H1 (cell line): ENCODE data around the gene LRPPRC. TPM values are rescaled to one million over a fixed set of nuclear protein-coding genes. Genes with fewer than 3 reads are reported as not detected.

Experiments used
- CTCF ChIA-PET: fragments of 300-600 bp; sonication (Branson Sonifier 250); formaldehyde crosslinking; loops from one replicate; lab custom pipeline; 2021; ENCODE audit not compliant: partially characterized antibody; lab: Charles Lee
- POLR2A ChIA-PET: fragments of 300-600 bp; sonication (Branson Sonifier 250); formaldehyde crosslinking; loops from one replicate; lab custom pipeline; 2021; ENCODE audit warnings: inconsistent platforms; ENCODE audit not compliant: partially characterized antibody; lab: Charles Lee
- DNase-seq, 2 experiments: peaks; one replicate each; pipeline versions ENCODE4 v3.0.0 to v3.0.0-alpha.2; 2010 to 2022; ENCODE audit warnings: low spot score in 2 of 2, low read depth in 1 of 2, mixed read lengths in 1 of 2
- FAIRE-seq: peaks from 2 replicates; lab custom pipeline; 2011; peaks lifted over from hg19 to GRCh38; lab: Jason Lieb, UNC
- H2AFZ ChIP-seq: 2 replicates; pipeline ENCODE4 v1.8.1; 2012; ENCODE audit warnings: low read length, inconsistent platforms
- H2AK5ac ChIP-seq: 2 replicates; pipeline ENCODE4 v1.6.1; 2013; ENCODE audit warnings: low read depth, low read length
- H2BK120ac ChIP-seq: replicated peaks from 2 replicates; pipeline ENCODE3; 2013; ENCODE audit warnings: low read depth, low read length, inconsistent platforms
- H2BK12ac ChIP-seq: 2 replicates; pipeline ENCODE4 v1.6.1; 2013; ENCODE audit warnings: low read depth, low read length
- H2BK15ac ChIP-seq: 2 replicates; pipeline ENCODE4 v1.6.1; 2013; ENCODE audit warnings: low read length
- H2BK20ac ChIP-seq: 2 replicates; pipeline ENCODE4 v1.6.1; 2013; ENCODE audit warnings: low read length
- H2BK5ac ChIP-seq: 2 replicates; pipeline ENCODE4 v1.6.1; 2013; ENCODE audit warnings: low read depth, low read length
- H3K14ac ChIP-seq: 2 replicates; pipeline ENCODE4 v1.6.1; 2013; ENCODE audit warnings: inconsistent platforms; ENCODE audit not compliant: insufficient read length
- H3K18ac ChIP-seq: 2 replicates; pipeline ENCODE4 v1.6.1; 2013; ENCODE audit warnings: low read length; ENCODE audit errors: extremely low read depth
- H3K23ac ChIP-seq: 2 replicates; pipeline ENCODE4 v1.6.1; 2013; ENCODE audit warnings: inconsistent platforms; ENCODE audit not compliant: insufficient read length
- H3K23me2 ChIP-seq: 2 replicates; pipeline ENCODE4 v1.6.1; 2013; ENCODE audit warnings: low read depth, low read length
- H3K27ac ChIP-seq: 2 replicates; pipeline ENCODE4 v1.6.1; 2011; ENCODE audit warnings: low read depth, low read length, inconsistent platforms
- H3K27me3 ChIP-seq, 4 experiments: replicated peaks in 1 of 4; 1 replicate in 1 of 4; 2 replicates in 3 of 4; pipeline versions ENCODE4 v1.6.1 to v1.8.1; 2011 to 2013; ENCODE audit warnings: low read length in 3 of 4, mild to moderate bottlenecking in 3 of 4, inconsistent platforms in 2 of 4, mixed read lengths in 2 of 4, moderate library complexity in 1 of 4; ENCODE audit not compliant: control insufficient read depth in 3 of 4, insufficient read depth in 3 of 4; ENCODE audit errors: extremely low read depth in 1 of 4
- H3K36me3 ChIP-seq, 4 experiments: 2 replicates each; pipeline versions ENCODE4 v1.6.1 to v1.8.1; 2011 to 2013; ENCODE audit warnings: mild to moderate bottlenecking in 4 of 4, low read length in 3 of 4, moderate library complexity in 2 of 4, control low read depth in 1 of 4, inconsistent platforms in 1 of 4; ENCODE audit not compliant: insufficient read depth in 4 of 4, control insufficient read depth in 2 of 4
- H3K4ac ChIP-seq: replicated peaks from 2 replicates; pipeline ENCODE3; 2013; ENCODE audit warnings: low read length, low read depth, mixed read lengths, inconsistent platforms; ENCODE audit not compliant: insufficient read length
- H3K4me1 ChIP-seq, 4 experiments: replicated peaks in 1 of 4; 1 replicate in 1 of 4; 2 replicates in 3 of 4; pipeline versions ENCODE4 v1.6.1 to v1.8.1; 2011 to 2013; ENCODE audit warnings: low read length in 3 of 4, inconsistent platforms in 2 of 4, mixed read lengths in 1 of 4; ENCODE audit not compliant: insufficient read depth in 4 of 4, control insufficient read depth in 3 of 4
- H3K4me2 ChIP-seq, 2 experiments: 2 replicates each; pipeline versions ENCODE4 v1.6.1 to v1.8.1; 2011 to 2013; ENCODE audit warnings: low read depth in 2 of 2, low read length in 2 of 2, control low read depth in 1 of 2, inconsistent platforms in 1 of 2, mild to moderate bottlenecking in 1 of 2; ENCODE audit not compliant: insufficient read depth in 1 of 2
- H3K4me3 ChIP-seq, 4 experiments: fragments of 200-600, 300-600 bp in 1 of 4; sonication (generic), shearing (Covaris generic), sonication (Bioruptor Twin) in 1 of 4; 2 replicates each; pipeline versions ENCODE4 v1.5.1 to v1.8.1; 2011 to 2016; ENCODE audit warnings: low read length in 4 of 4, low read depth in 3 of 4, control low read depth in 2 of 4, inconsistent platforms in 2 of 4, mild to moderate bottlenecking in 2 of 4, mixed read lengths in 1 of 4, moderate library complexity in 1 of 4; ENCODE audit not compliant: insufficient read depth in 2 of 4; ENCODE audit errors: extremely low read depth in 1 of 4
- H3K56ac ChIP-seq: replicated peaks from 2 replicates; pipeline ENCODE3; 2013; ENCODE audit warnings: low read depth, mild to moderate bottlenecking, mixed read lengths, low read length, inconsistent platforms; ENCODE audit not compliant: insufficient read length
- H3K79me1 ChIP-seq: 2 replicates; pipeline ENCODE4 v1.6.1; 2013; ENCODE audit warnings: low read depth, low read length, control low read depth
- H3K79me2 ChIP-seq, 2 experiments: 2 replicates each; pipeline versions ENCODE4 v1.6.1 to v1.8.1; 2012 to 2013; ENCODE audit warnings: low read length in 2 of 2, mild to moderate bottlenecking in 2 of 2, inconsistent platforms in 1 of 2; ENCODE audit not compliant: insufficient read depth in 2 of 2, control insufficient read depth in 1 of 2
- H3K9ac ChIP-seq, 4 experiments: replicated peaks in 1 of 4; 1 replicate in 1 of 4; 2 replicates in 3 of 4; pipeline versions ENCODE4 v1.6.1 to v1.8.1; 2011 to 2013; ENCODE audit warnings: low read depth in 3 of 4, low read length in 3 of 4, control low read depth in 2 of 4, mild to moderate bottlenecking in 2 of 4, moderate library complexity in 2 of 4, inconsistent platforms in 1 of 4; ENCODE audit errors: extremely low read depth in 1 of 4
- H3K9me3 ChIP-seq, 2 experiments: 2 replicates each; pipeline versions ENCODE4 v1.6.1 to v1.8.1; 2012 to 2013; ENCODE audit warnings: mild to moderate bottlenecking in 2 of 2, moderate library complexity in 2 of 2, control low read depth in 1 of 2, inconsistent platforms in 1 of 2, low read depth in 1 of 2, low read length in 1 of 2, mixed read lengths in 1 of 2; ENCODE audit not compliant: insufficient read depth in 2 of 2
- H4K20me1 ChIP-seq, 2 experiments: replicated peaks in 1 of 2; 2 replicates each; pipeline versions ENCODE3 to v1.8.1; 2011 to 2013; ENCODE audit warnings: inconsistent platforms in 2 of 2, low read length in 2 of 2, mild to moderate bottlenecking in 1 of 2; ENCODE audit not compliant: insufficient read depth in 2 of 2, control insufficient read depth in 1 of 2
- H4K5ac ChIP-seq: 2 replicates; pipeline ENCODE4 v1.6.1; 2013; ENCODE audit warnings: low read length, low read depth, mixed read lengths, inconsistent platforms; ENCODE audit not compliant: insufficient read length
- H4K8ac ChIP-seq: 2 replicates; pipeline ENCODE4 v1.8.0; 2013; ENCODE audit warnings: mild to moderate bottlenecking, moderate library complexity, low read length, inconsistent platforms; ENCODE audit not compliant: insufficient read depth; ENCODE audit errors: extremely low read depth
- H4K91ac ChIP-seq: replicated peaks from 2 replicates; pipeline ENCODE3; 2013; ENCODE audit warnings: low read length, mixed read lengths, inconsistent platforms; ENCODE audit not compliant: insufficient read length
- KDM5A ChIP-seq: fragments of 200-600 bp; IDR thresholded peaks from 2 replicates; pipeline ENCODE4 v1.7.1; 2012; ENCODE audit warnings: mild to moderate bottlenecking, low read length, inconsistent platforms, mixed read lengths
- TCF12 ChIP-seq: IDR thresholded peaks from 2 replicates; pipeline ENCODE4 v1.6.1; 2011; ENCODE audit warnings: low read depth, mild to moderate bottlenecking, low read length
- WGBS, 2 experiments: shearing (Covaris generic) in 1 of 2; methylation state at CpG; one replicate each; pipeline versions ENCODE4 v1.1.6 to v1.1.7; 2013 to 2015; ENCODE audit warnings: low lambda C conversion rate in 2 of 2, mixed read lengths in 2 of 2, inconsistent platforms in 1 of 2, low coverage in 1 of 2, missing lambda C conversion rate in 1 of 2; ENCODE audit not compliant: insufficient replicate concordance in 2 of 2, insufficient coverage in 1 of 2, insufficient read length in 1 of 2; ENCODE audit errors: extremely low coverage in 1 of 2, missing lambda C conversion rate in 1 of 2; 5-methylcytosine and 5-hydroxymethylcytosine counted together
- polyA plus RNA-seq, 7 experiments: library from polyadenylated mRNA; depleted of rRNA in 3 of 7; stranded (reverse) in 5 of 7; unstranded in 2 of 7; fragments of >200 nt in 5 of 7; fragments of 200-250 nt in 2 of 7; gene quantifications; 1 replicate in 5 of 7; 2 replicates in 1 of 7; 4 replicates in 1 of 7; pipeline versions ENCODE4 v1.2.1 to v1.2.3, GENCODE V29; 2011 to 2013; ENCODE audit warnings: missing spikeins in 2 of 7, mixed read lengths in 2 of 7
- total RNA-seq: library from RNA; stranded (reverse); fragmentation: NEBNext Ultra II Directional; extraction: Animal tissue kit (Norgen Biotek cat#: 25700); gene quantifications from 2 replicates; pipeline ENCODE4 v1.2.1, GENCODE V29; 2021

Gene LRPPRC
- total and polyA plus RNA-seq, 2 of the 8 experiments (the other 6 are each of a cell fraction or from before 2014, with no cell fraction given): 43.4 to 167 TPM

DNA sequence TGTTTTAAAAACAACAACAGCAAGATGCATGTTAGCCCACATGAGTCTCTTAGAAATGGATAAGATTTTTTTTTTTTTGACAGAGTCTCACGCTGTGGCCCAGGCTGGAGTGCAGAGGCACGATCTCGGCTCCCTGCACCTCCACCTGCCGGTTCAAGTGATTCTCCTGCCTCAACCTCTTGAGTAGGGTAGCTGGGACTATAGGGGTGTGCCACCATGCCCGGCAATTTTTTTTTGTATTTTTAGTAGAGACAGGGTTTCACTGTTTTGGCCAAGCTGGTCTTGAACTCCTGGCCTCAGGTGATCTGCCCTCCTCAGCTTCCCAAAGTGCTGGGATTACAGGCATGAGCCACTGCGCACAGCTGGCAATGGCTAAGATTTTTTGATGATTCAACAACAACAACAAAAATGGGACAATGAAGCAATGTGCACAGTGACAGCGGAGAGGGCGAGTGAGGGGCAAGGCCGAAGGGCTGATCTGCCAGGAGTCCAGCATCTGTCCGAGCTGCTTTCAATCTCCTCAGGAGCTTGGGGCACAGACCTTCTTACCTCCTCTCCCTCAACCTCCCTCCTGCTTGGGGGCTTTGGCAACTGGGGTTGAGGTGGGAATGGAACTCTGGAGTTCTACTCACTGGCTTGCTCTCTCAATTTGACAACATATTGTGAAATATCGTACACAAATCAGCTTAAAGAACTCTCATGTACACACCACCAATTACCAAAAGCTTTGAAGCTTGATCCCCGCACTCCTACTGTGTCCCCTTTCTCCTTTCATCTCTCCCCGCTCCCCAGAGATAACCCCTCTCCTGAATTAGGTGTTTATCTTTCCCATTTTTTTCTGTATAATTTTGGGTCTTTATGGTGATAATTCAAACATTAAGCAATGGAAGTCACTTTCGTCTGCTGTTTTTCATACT is 153.6 kb downstream of the LRPPRC start:
- Histone ChIP-seq H3K4me1 (peaks cover 0 to 6% (median 2%) of the 10 kb centered on the region in 4 experiments; a peak in 3 of 7 replicates), H3K27me3 (no peaks in the 10 kb centered on the region), H4K8ac (no peak overlapping the region), H2AFZ (no peak overlapping the region), H2AK5ac (no peak overlapping the region), H3K14ac (no peak overlapping the region), H2BK12ac (no peak overlapping the region), H3K9ac (no peak overlapping the region), H2BK15ac (no peak overlapping the region), H3K79me1 (no peaks in the 10 kb centered on the region), H4K20me1 (no peaks in the 10 kb centered on the region), H3K4me2 (no peak overlapping the region), H3K23ac (no peak overlapping the region), H3K23me2 (no peaks in the 10 kb centered on the region), H3K4ac (no peak overlapping the region), H3K18ac (no peak overlapping the region), H2BK5ac (no peak overlapping the region), H4K5ac (no peak overlapping the region), H2BK120ac (no peak overlapping the region), H3K36me3 (no peaks in the 10 kb centered on the region), H3K56ac (no peak overlapping the region), H3K9me3 (no peaks in the 10 kb centered on the region), H2BK20ac (no peak overlapping the region), H4K91ac (no peak overlapping the region), H3K79me2 (no peaks in the 10 kb centered on the region), H3K27ac (no peak overlapping the region), H3K4me3 (no peak overlapping the region)
- ChIA-PET POLR2A (no interaction called here), CTCF (interaction anchor here (0.6 to 2.3 kb wide), 8 partner anchors 9 to 547 kb away, joined by 3 to 9 read pairs (median 4); no protein-coding TSS in a partner anchor)
- DNase-seq (peak in 1 of 2 experiments; percentile 28), FAIRE-seq (no peak)
- WGBS, 2 experiments: 87% methylated on average over 14 of the region's 14 CpGs; no CpG with 5 or more reads in 1 of the 2 experiments
- TF ChIP-seq KDM5A: no peak
- TF ChIP-seq TCF12: no peak
